ACC112 (cell line): Measurements from ENCODE around the gene ARL13A.

Source experiments
- H2AFZ ChIP-seq: fragments of 200-600 bp; sonication (generic); one replicate; pipeline ENCODE4 v1.6.0; 2017; ENCODE audit warnings: antibody characterized with exemption, low read length; ENCODE audit not compliant: unreplicated experiment
- H3K27ac ChIP-seq: fragments of 200-600 bp; sonication (generic); 2 replicates; pipeline ENCODE4 v1.5.1; 2014; ENCODE audit warnings: low read depth, mild to moderate bottlenecking, antibody characterized with exemption, low read length, moderate library complexity
- H3K27me3 ChIP-seq: fragments of 200-600 bp; sonication (generic); 2 replicates; pipeline ENCODE4 v1.6.1; 2014; ENCODE audit warnings: mild to moderate bottlenecking, antibody characterized with exemption, low read length, moderate library complexity, mixed read lengths; ENCODE audit not compliant: insufficient read depth
- H3K36me3 ChIP-seq: fragments of 200-600 bp; sonication (generic); 2 replicates; pipeline ENCODE4 v1.6.1; 2016; ENCODE audit warnings: mild to moderate bottlenecking, antibody characterized with exemption, low read length, moderate library complexity, mixed read lengths; ENCODE audit not compliant: insufficient read depth
- H3K4me1 ChIP-seq: fragments of 200-600 bp; sonication (generic); one replicate; pipeline ENCODE4 v1.6.1; 2016; ENCODE audit warnings: low read length, mixed read lengths; ENCODE audit not compliant: insufficient read depth, unreplicated experiment, control insufficient read depth
- H3K4me3 ChIP-seq: fragments of 200-600 bp; sonication (generic); 2 replicates; pipeline ENCODE4 v1.5.1; 2014; ENCODE audit warnings: mild to moderate bottlenecking, low read depth, low read length
- H3K79me2 ChIP-seq: fragments of 200-600 bp; sonication (generic); one replicate; pipeline ENCODE4 v1.6.0; 2016; ENCODE audit warnings: low read length; ENCODE audit not compliant: control insufficient read depth, unreplicated experiment, insufficient read depth

ARL13A gene

GRCh38 chrX:101040197-101040596 lies 70.7 kb downstream of the ARL13A start:
- Histone ChIP-seq H3K27me3 (no peaks in the 10 kb centered on the region), H3K4me1 (no peaks in the 10 kb centered on the region), H3K27ac (no peak overlapping the region), H3K4me3 (no peak overlapping the region), H2AFZ (no peak overlapping the region), H3K79me2 (no peaks in the 10 kb centered on the region), H3K36me3 (no peaks in the 10 kb centered on the region)
